Psoas muscle (tissue), 8 donors: ENCODE data around the gene ZNF668. TPM values are rescaled to one million over a fixed set of nuclear protein-coding genes. Genes with fewer than 3 reads are reported as not detected.
A peak's percentile ranks its signal among the peaks of the same experiment; 100 is the strongest.

Experiments
- ATAC-seq, 4 donors: fragments of 200-7000 bp; cut with Tn5 transposase; one replicate each; pipeline ENCODE4 v1.9.1; 2020; ENCODE audit warnings: moderate library complexity in 3 of 4, mild to moderate bottlenecking in 2 of 4
- DNase-seq, 2 donors: peaks; one replicate each; pipeline ENCODE4 v3.0.0-alpha.2; 2020
- H3K27ac ChIP-seq: fragments of 200-600 bp; one replicate; pipeline ENCODE4 v1.8.0; 2022
- H3K27me3 ChIP-seq, 3 donors: fragments of 200-600 bp in 1 of 3; one replicate each; pipeline versions ENCODE4 v1.6.1 to v1.8.0; 2013 to 2022; ENCODE audit warnings: low read length in 2 of 3, mild to moderate bottlenecking in 2 of 3, moderate library complexity in 1 of 3; ENCODE audit not compliant: insufficient read depth in 3 of 3
- H3K36me3 ChIP-seq, 2 donors: fragments of 200-600 bp in 1 of 2; one replicate each; pipeline versions ENCODE4 v1.6.1 to v1.8.0; 2013 to 2022; ENCODE audit warnings: low read depth in 1 of 2, mild to moderate bottlenecking in 1 of 2, moderate library complexity in 1 of 2; ENCODE audit not compliant: insufficient read depth in 1 of 2
- H3K4me1 ChIP-seq: fragments of 200-600 bp; one replicate; pipeline ENCODE4 v1.8.0; 2022
- H3K4me3 ChIP-seq: fragments of 200-600 bp; one replicate; pipeline ENCODE4 v1.8.0; 2022; ENCODE audit warnings: mild to moderate bottlenecking
- H3K9me3 ChIP-seq: fragments of 200-600 bp; one replicate; pipeline ENCODE4 v1.8.0; 2022
- CTCF ChIP-seq: fragments of 200-600 bp; IDR thresholded peaks from one replicate; pipeline ENCODE4 v1.8.0; 2022; ENCODE audit warnings: antibody characterized with exemption
- WGBS, 3 donors: extraction: QIAGEN DNeasy Blood & Tissue Kit; methylation state at CpG; one replicate each; pipeline versions ENCODE4 v1.1.6 to v1.1.7; 2013; 5-methylcytosine and 5-hydroxymethylcytosine counted together
- intact Hi-C, 2 donors: fragments of 100-400 bp; cut with DNase I; formaldehyde crosslinking; loops; one replicate each; pipeline versions ENCODE4 v1.11.0 to v1.14.2; 2022
- polyA plus RNA-seq, 3 donors: library from polyadenylated mRNA; stranded (reverse); fragments of 200-250 nt; gene quantifications; one replicate each; pipeline ENCODE4 v1.2.3, GENCODE V29; 2013
- total RNA-seq, 4 donors: library from RNA; stranded (reverse); fragmentation: NEBNext Ultra II Directional in 2 of 4; extraction: Animal tissue kit (Norgen Biotek cat#: 25700) in 2 of 4; gene quantifications; one replicate each; pipeline versions ENCODE4 v1.2.1 to v1.2.4, GENCODE V29; 2021 to 2023
- donor health status: healthy with polysubstance abuse.
- donor health status: DM: no; HTN: no; CAD: no; lungs with moderate emphysema.
- donor health status: Bipolar disorder and iron deficiency.
- donor health status: healthy.
- donor health status: DM: yes; HTN: yes; CAD: no.
- donor health status: DM: no; HTN: no; CAD: no.
- donor health status: DM: no; HTN: no; CAD: no.
- donor health status: DM: yes; HTN: yes; CAD: no.

ZNF668 gene
- total and polyA plus RNA-seq, 7 donors: 5.3 to 12.3 (median 7.2) TPM

- 85 to 95% (median 87%) methylated on average over 5 of the region's 5 CpGs for WGBS, 3 donors
These were observed 13.9 kb upstream of the ZNF668 start for GRCh38 chr16:31087971-31088370.

GRCh38 chr16:31087481-31087880 is 13.4 kb upstream of the ZNF668 start:
- DNase-seq (peak in 1 of 2 donors; percentile 46), ATAC-seq (no peak)
- WGBS, 3 donors: 70 to 80% (median 71%) methylated on average over 8 of the region's 8 CpGs
- H3K4me1 ChIP-seq: no peaks in the 10 kb centered on the region
- intact Hi-C loops: no loop called here
- TF ChIP-seq CTCF: no peak
- no peak overlapping the region for H3K4me3 ChIP-seq
- no peaks in the 10 kb centered on the region for H3K27me3 ChIP-seq
- H3K27ac ChIP-seq: no peak overlapping the region
- no peaks in the 10 kb centered on the region for H3K9me3 ChIP-seq
- H3K36me3 ChIP-seq: peaks cover 0 to 69% of the 10 kb centered on the region in 2 donors

More at GRCh38 chr16:31087971-31088370, 13.9 kb upstream of the ZNF668 start:
- no peaks in the 10 kb centered on the region for H3K27me3 ChIP-seq
- no peaks in the 10 kb centered on the region for H3K4me1 ChIP-seq
- no peak for ATAC-seq
- no peak overlapping the region for H3K4me3 ChIP-seq
- H3K36me3 ChIP-seq: peaks cover 0 to 65% of the 10 kb centered on the region in 2 donors
- no peak overlapping the region for H3K27ac ChIP-seq
- H3K9me3 ChIP-seq: no peaks in the 10 kb centered on the region
- peak in 1 of 2 donors; percentile 23 for DNase-seq
- TF ChIP-seq CTCF: no peak
- intact Hi-C loops: no loop called here

- Histone ChIP-seq H3K27ac (no peak overlapping the region), H3K9me3 (no peaks in the 10 kb centered on the region), H3K36me3 (peaks cover 0 to 78% of the 10 kb centered on the region in 2 donors), H3K4me3 (no peak overlapping the region), H3K4me1 (peaks cover 7% of the 10 kb centered on the region), H3K27me3 (no peaks in the 10 kb centered on the region)
- 64 to 76% (median 66%) methylated on average over 3 to 6 of the region's 6 CpGs for WGBS, 3 donors
- no peak for TF ChIP-seq CTCF
- ATAC-seq: no peak
- DNase-seq: peak in 1 of 2 donors; percentile 28
- intact Hi-C loops: no loop called here
These were observed 12.5 kb upstream of the ZNF668 start for GRCh38 chr16:31086629-31086906.

DNA sequence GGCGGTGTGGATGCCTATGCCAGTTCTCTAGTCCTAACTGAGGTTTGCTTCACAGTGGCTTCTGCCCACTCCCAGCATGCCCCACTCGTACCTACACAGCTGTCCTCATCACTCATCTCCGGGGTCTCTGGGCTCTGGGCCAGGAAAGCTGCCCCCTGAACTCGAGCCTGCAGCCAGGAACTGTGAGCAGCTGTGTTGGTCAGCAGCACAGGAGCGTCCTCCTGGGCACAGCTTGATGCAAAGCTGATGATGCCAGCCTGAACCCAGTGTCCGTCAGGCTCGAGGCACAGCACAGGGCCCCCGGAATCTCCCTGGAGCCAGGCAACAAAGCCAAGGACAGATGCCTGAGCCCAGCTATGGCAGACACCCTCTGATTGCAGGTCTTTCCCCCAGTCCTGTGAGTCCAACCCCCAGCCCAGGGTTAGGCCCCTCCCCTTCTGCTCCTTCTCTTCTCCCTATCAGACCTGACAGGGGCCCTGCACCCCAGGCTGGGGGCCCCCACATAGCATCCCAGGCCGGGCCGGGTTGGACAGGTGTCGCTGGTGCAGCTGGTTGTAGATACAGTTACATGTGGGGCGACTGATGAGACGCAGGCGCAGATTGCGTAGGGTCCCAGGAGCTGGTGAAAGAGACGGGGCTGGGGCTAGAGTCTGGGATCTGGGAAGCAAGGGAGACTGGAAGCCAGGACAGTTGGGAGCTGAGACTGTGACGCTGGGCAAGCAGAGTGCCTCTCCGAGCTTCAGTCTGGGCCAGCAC is 12.0 kb upstream of the ZNF668 start:
- no peak for ATAC-seq
- H3K4me1 ChIP-seq: peaks cover 7% of the 10 kb centered on the region
- no peak overlapping the region for H3K27ac ChIP-seq
- DNase-seq: peak in 1 of 2 donors; percentile 48
- WGBS, 3 donors: 56% methylated on average over 18 of the region's 18 CpGs
- peaks cover 0 to 81% of the 10 kb centered on the region in 2 donors for H3K36me3 ChIP-seq
- TF ChIP-seq CTCF: no peak
- intact Hi-C loops: no loop called here
- H3K9me3 ChIP-seq: no peaks in the 10 kb centered on the region
- H3K4me3 ChIP-seq: no peak overlapping the region
- H3K27me3 ChIP-seq: no peaks in the 10 kb centered on the region

DNA sequence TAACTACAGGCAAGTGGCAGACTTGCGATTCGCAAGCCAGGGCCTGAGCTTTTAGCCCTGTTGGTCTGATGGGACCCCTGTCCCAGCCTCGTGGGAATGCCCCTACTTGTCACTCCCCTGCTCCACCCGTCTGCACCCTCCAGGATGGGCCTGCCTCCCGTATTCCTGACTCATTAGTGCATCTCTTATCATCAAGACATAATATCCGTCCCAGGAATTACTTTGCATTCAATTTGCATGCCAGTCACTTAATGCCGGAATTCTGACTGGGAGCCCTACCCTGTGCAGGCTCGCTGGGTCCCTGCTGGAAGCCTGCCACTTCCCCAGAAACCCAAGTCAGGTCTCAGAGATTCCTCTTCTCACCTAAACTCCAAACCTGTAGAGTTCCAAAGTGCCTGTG is 11.4 kb upstream of the ZNF668 start:
- no peak for DNase-seq
- TF ChIP-seq CTCF: no peak
- H3K27me3 ChIP-seq: no peaks in the 10 kb centered on the region
- peaks cover 7% of the 10 kb centered on the region for H3K4me1 ChIP-seq
- ATAC-seq: no peak
- intact Hi-C loops: no loop called here
- WGBS, 3 donors: 59 to 65% (median 60%) methylated on average over 8 of the region's 8 CpGs
- H3K27ac ChIP-seq: no peak overlapping the region
- no peak overlapping the region for H3K4me3 ChIP-seq
- H3K9me3 ChIP-seq: no peaks in the 10 kb centered on the region
- peaks cover under 1 to 82% of the 10 kb centered on the region in 2 donors for H3K36me3 ChIP-seq
